Stimulated activated CD4-positive, alpha-beta T cell treated with anti-CD3 and anti-CD28 coated beads, TNF-alpha, amount 100 ng/mL, for 4 hours (primary cell): ENCODE measurements around the gene SH2B3.
"Not testable (repeated sequence)": the region's sequence is repeated elsewhere in the genome, so short reads cannot be mapped to it uniquely, and the experiment has no call there.

ENCODE experiments used
- DNase-seq, 3 experiments: peaks; one replicate each; pipeline ENCODE4 v3.0.0-alpha.2; 2020; ENCODE audit warnings: low read depth in 3 of 3

Gene SH2B3

GRCh38 chr12:111458546-111459172 is 52.9 kb downstream of the SH2B3 start:
- DNase-seq: no peak

GRCh38 chr12:111460111-111460510 is 54.4 kb downstream of the SH2B3 start:
- not testable (repeated sequence) for DNase-seq

- DNase-seq: no peak
These were observed 56.6 kb downstream of the SH2B3 start for GRCh38 chr12:111462210-111462769.

- DNase-seq: no peak
These were observed 61.6 kb downstream of the SH2B3 start for GRCh38 chr12:111467092-111467856.

- no peak for DNase-seq
These were observed 62.1 kb downstream of the SH2B3 start for GRCh38 chr12:111467857-111468241.

DNA sequence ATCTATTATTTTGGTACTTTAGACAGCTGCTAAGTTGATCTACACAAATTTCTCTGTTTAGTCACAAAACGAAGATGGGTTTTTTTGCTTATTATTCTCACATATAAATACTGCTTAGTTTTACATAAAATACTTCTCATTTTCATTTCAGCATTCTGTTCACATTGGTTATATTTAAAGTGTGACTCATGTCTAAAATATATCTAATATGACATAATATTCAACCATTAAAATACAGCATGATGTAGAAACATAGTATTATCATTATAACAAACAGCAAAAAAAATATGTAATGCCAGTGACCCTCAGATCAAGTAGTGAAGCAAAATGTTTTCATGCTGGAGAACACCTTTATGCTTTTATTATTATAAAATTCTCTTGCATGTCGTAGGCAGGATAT is 63.7 kb downstream of the SH2B3 start:
- no peak for DNase-seq

GRCh38 chr12:111471236-111471635 is 65.5 kb downstream of the SH2B3 start:
- DNase-seq: no peak

GRCh38 chr12:111482462-111482861 is 76.7 kb downstream of the SH2B3 start:
- no peak for DNase-seq

GRCh38 chr12:111488271-111488670 is 82.5 kb downstream of the SH2B3 start:
- DNase-seq: no peak

GRCh38 chr12:111488798-111489197 is 83.1 kb downstream of the SH2B3 start:
- no peak for DNase-seq

- DNase-seq: not testable (repeated sequence)
These were observed 87.3 kb downstream of the SH2B3 start for GRCh38 chr12:111492979-111493378.

GRCh38 chr12:111494676-111495075 is 89.0 kb downstream of the SH2B3 start:
- no peak for DNase-seq
